PC-9 (cell line): ENCODE results near the gene SLC9A9. TPM values are rescaled to one million over a fixed set of nuclear protein-coding genes. Genes with fewer than 3 reads are reported as not detected.

ENCODE experiments used
- BruUV-seq: library from RNA; stranded (reverse); fragments of 400-500 nt; replicated peaks from 2 replicates; lab custom pipeline; 2021; lab: Mats Ljungman, UMichigan
- CTCF ChIA-PET: fragments of 300-600 bp; sonication (Branson Sonifier 250); formaldehyde crosslinking; loops from one replicate; lab custom pipeline; 2022; ENCODE audit warnings: antibody characterized with exemption; lab: Charles Lee
- POLR2A ChIA-PET: fragments of 300-600 bp; sonication (Branson Sonifier 250); formaldehyde crosslinking; loops from one replicate; lab custom pipeline; 2022; ENCODE audit warnings: antibody characterized with exemption; ENCODE audit not compliant: unreplicated experiment; lab: Charles Lee
- DNase-seq, 2 experiments: peaks; one replicate each; pipeline versions ENCODE4 v3.0.0 to v3.0.0-alpha.2; 2015 to 2022; ENCODE audit warnings: mixed read lengths in 1 of 2
- H2AFZ ChIP-seq: fragments of 200-600 bp; sonication (generic); 2 replicates; pipeline ENCODE4 v1.8.1; 2017; ENCODE audit warnings: antibody characterized with exemption
- H3F3A ChIP-seq: fragments of 200-600 bp; sonication (generic); 2 replicates; pipeline ENCODE4 v1.8.1; 2017; ENCODE audit warnings: antibody characterized with exemption, mild to moderate bottlenecking, low read depth; ENCODE audit not compliant: insufficient read depth
- H3K27ac ChIP-seq: fragments of 200-600 bp; sonication (generic); 2 replicates; pipeline ENCODE4 v1.6.1; 2016; ENCODE audit warnings: mixed run types
- H3K27me3 ChIP-seq: fragments of 200-600 bp; sonication (generic); 2 replicates; pipeline ENCODE4 v1.6.1; 2016; ENCODE audit warnings: low read depth, mixed run types; ENCODE audit not compliant: insufficient read depth
- H3K36me3 ChIP-seq: fragments of 200-600 bp; sonication (generic); 2 replicates; pipeline ENCODE4 v1.6.1; 2016; ENCODE audit warnings: low read depth, mixed run types
- H3K4me1 ChIP-seq: fragments of 200-600 bp; sonication (generic); replicated peaks from 2 replicates; pipeline ENCODE4 v1.6.1; 2016; ENCODE audit warnings: mixed run types; ENCODE audit not compliant: insufficient read depth
- H3K4me2 ChIP-seq: fragments of 200-600 bp; sonication (generic); 2 replicates; pipeline ENCODE4 v1.6.1; 2017; ENCODE audit warnings: mixed run types
- H3K4me3 ChIP-seq: fragments of 200-600 bp; sonication (generic); 2 replicates; pipeline ENCODE4 v1.6.1; 2016; ENCODE audit warnings: mixed run types
- H3K79me2 ChIP-seq: fragments of 200-600 bp; sonication (generic); 2 replicates; pipeline ENCODE4 v1.6.1; 2017; ENCODE audit warnings: low read depth, mixed run types
- H3K9me2 ChIP-seq: fragments of 200-600 bp; sonication (generic); 2 replicates; pipeline ENCODE4 v1.8.1; 2017; ENCODE audit warnings: mild to moderate bottlenecking; ENCODE audit not compliant: insufficient read depth
- H3K9me3 ChIP-seq: fragments of 200-600 bp; sonication (generic); 2 replicates; pipeline ENCODE4 v1.8.1; 2016; ENCODE audit warnings: low read depth; ENCODE audit not compliant: insufficient read depth
- H4K20me1 ChIP-seq: fragments of 200-600 bp; sonication (generic); 2 replicates; pipeline ENCODE4 v1.8.1; 2017; ENCODE audit not compliant: insufficient read depth
- CTCF ChIP-seq: fragments of 200-600 bp; sonication (generic); conservative IDR thresholded peaks from 2 replicates; pipeline ENCODE4 v1.6.1; 2017; ENCODE audit warnings: mixed run types, antibody characterized with exemption, mild to moderate bottlenecking, moderate library complexity
- EZH2 ChIP-seq: fragments of 200-600 bp; sonication (generic); IDR thresholded peaks from 2 replicates; pipeline ENCODE4 v1.8.0; 2017; ENCODE audit warnings: antibody characterized with exemption, low read depth
- intact Hi-C: fragments of 100-400 bp; cut with micrococcal nuclease; formaldehyde crosslinking; loops from one replicate; pipeline ENCODE4 v1.10.0; 2022; ENCODE audit not compliant: unreplicated experiment
- total RNA-seq: library from RNA; stranded (reverse); gene quantifications from 2 replicates; pipeline ENCODE4 v1.2.3, GENCODE V29; 2021

The SLC9A9 gene
- total RNA-seq, 1 experiment from 2014 or later = 1.7 TPM

GRCh38 chr3:143249014-143249413 is 599.3 kb downstream of the SLC9A9 start:
- H3K9me2 ChIP-seq = no peaks in the 10 kb centered on the region; the same call in 1 of the 2 replicates
- CTCF ChIA-PET = no interaction called here
- no peaks in the 10 kb centered on the region for H3K36me3 ChIP-seq
- H3K4me3 ChIP-seq = no peak overlapping the region
- H3K27ac ChIP-seq = no peak overlapping the region
- TF ChIP-seq EZH2 (no peak), CTCF (no peak)
- no peaks in the 10 kb centered on the region for H3K4me1 ChIP-seq
- POLR2A ChIA-PET = no interaction called here
- H3F3A ChIP-seq = no peaks in the 10 kb centered on the region
- no TSS peak for BruUV-seq
- no peaks in the 10 kb centered on the region for H4K20me1 ChIP-seq
- no peak overlapping the region for H2AFZ ChIP-seq
- DNase-seq = no peak
- no peak overlapping the region for H3K4me2 ChIP-seq
- H3K9me3 ChIP-seq = no peaks in the 10 kb centered on the region
- no peaks in the 10 kb centered on the region for H3K79me2 ChIP-seq
- intact Hi-C loops = no loop called here
- H3K27me3 ChIP-seq = no peaks in the 10 kb centered on the region; the same call in 1 of the 2 replicates

GRCh38 chr3:143247073-143247472 is 601.2 kb downstream of the SLC9A9 start:
- Histone ChIP-seq H3K4me3 (no peak overlapping the region), H3K27me3 (no peaks in the 10 kb centered on the region; the same call in 1 of the 2 replicates), H3F3A (no peaks in the 10 kb centered on the region), H4K20me1 (no peaks in the 10 kb centered on the region), H3K9me3 (no peaks in the 10 kb centered on the region), H3K79me2 (no peaks in the 10 kb centered on the region), H3K27ac (no peak overlapping the region), H3K4me2 (no peak overlapping the region), H3K36me3 (no peaks in the 10 kb centered on the region), H2AFZ (no peak overlapping the region), H3K4me1 (no peaks in the 10 kb centered on the region), H3K9me2 (no peaks in the 10 kb centered on the region; the same call in 1 of the 2 replicates)
- ChIA-PET POLR2A (no interaction called here), CTCF (no interaction called here)
- DNase-seq = no peak
- BruUV-seq = no TSS peak
- intact Hi-C loops = no loop called here
- TF ChIP-seq EZH2 = no peak

GRCh38 chr3:143245692-143246091 is 602.6 kb downstream of the SLC9A9 start:
- Histone ChIP-seq H3K27ac (no peak overlapping the region), H4K20me1 (no peaks in the 10 kb centered on the region), H3F3A (no peaks in the 10 kb centered on the region), H3K9me3 (no peaks in the 10 kb centered on the region), H3K79me2 (no peaks in the 10 kb centered on the region), H3K36me3 (no peaks in the 10 kb centered on the region), H3K27me3 (no peaks in the 10 kb centered on the region; the same call in 1 of the 2 replicates), H2AFZ (no peak overlapping the region), H3K9me2 (no peaks in the 10 kb centered on the region; the same call in 1 of the 2 replicates), H3K4me2 (no peak overlapping the region), H3K4me3 (no peak overlapping the region), H3K4me1 (no peaks in the 10 kb centered on the region)
- POLR2A ChIA-PET = no interaction called here
- no peak for TF ChIP-seq CTCF
- no peak for TF ChIP-seq EZH2
- CTCF ChIA-PET = no interaction called here
- intact Hi-C loops = no loop called here
- BruUV-seq = no TSS peak
- DNase-seq = no peak

- DNase-seq = no peak
- intact Hi-C loops = no loop called here
- Histone ChIP-seq H3K4me1 (no peaks in the 10 kb centered on the region), H2AFZ (no peak overlapping the region), H3K9me2 (no peaks in the 10 kb centered on the region; the same call in 1 of the 2 replicates), H3K4me2 (no peak overlapping the region), H3K27ac (no peak overlapping the region), H3K36me3 (no peaks in the 10 kb centered on the region), H3K79me2 (no peaks in the 10 kb centered on the region), H3F3A (no peaks in the 10 kb centered on the region), H3K4me3 (no peak overlapping the region), H3K27me3 (no peaks in the 10 kb centered on the region; the same call in 1 of the 2 replicates), H3K9me3 (no peaks in the 10 kb centered on the region), H4K20me1 (no peaks in the 10 kb centered on the region)
- no TSS peak for BruUV-seq
- TF ChIP-seq CTCF (no peak), EZH2 (no peak)
- ChIA-PET POLR2A (no interaction called here), CTCF (no interaction called here)
Observed at GRCh38 chr3:143244516-143245063, 603.7 kb downstream of the SLC9A9 start.
